ENCODE data around the gene HNRNPH1.

Gene HNRNPH1

DNA sequence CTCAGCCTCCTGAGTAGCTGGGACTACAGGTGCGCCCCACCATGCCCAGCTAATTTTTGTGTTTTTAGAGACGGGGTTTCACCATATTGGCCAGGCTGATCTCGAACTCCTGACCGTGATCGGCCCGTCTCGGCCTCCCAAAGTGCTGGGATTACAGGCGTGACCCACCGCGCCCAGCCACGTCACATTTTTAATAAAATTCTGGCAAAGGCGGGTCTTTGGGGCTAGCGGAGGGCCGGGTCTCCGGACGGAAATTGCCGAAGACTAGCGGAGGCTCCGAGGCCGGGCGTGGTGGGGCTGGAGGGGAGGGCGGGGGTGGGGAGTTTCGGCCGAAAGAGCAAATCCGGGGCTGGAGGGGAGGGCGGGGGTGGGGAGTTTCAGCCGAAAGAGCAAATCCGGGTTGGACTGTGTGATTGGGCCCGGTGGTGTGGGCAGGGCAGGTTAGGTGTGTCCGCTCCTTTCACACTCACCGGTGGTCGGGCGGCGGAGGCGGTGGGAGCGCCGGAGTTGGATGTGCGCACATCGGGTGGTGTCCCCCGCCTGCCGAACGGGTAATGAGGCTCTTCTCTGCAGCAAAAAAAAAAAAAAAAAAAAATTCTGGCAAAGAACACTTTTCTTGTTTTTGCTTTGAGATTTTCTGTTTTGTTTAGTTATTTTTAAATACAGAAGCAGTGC lies 46.0 kb downstream of the HNRNPH1 start:
- H3K27me3 ChIP-seq (replicated peaks; ENCODE audit: control insufficient read depth, insufficient read depth, low read length, poor library complexity, severe bottlenecking) = no peaks in the 10 kb centered on the region
- no peak overlapping the region for H3K4me3 ChIP-seq (ENCODE audit: insufficient read depth, low read depth, low read length, poor library complexity, severe bottlenecking)
- H3K9me3 ChIP-seq (ENCODE audit: control insufficient read depth, low read length) = no peaks in the 10 kb centered on the region
- H3K27ac ChIP-seq (ENCODE audit: insufficient read depth, low read length, poor library complexity, severe bottlenecking) = no peak overlapping the region
- H3K36me3 ChIP-seq (ENCODE audit: control insufficient read depth, insufficient read depth, low read length) = peaks cover 16% of the 10 kb centered on the region
- no peaks in the 10 kb centered on the region for H3K4me1 ChIP-seq (ENCODE audit: control insufficient read depth, insufficient read depth, low read length, poor library complexity, severe bottlenecking)
- no peak for DNase-seq

DNA sequence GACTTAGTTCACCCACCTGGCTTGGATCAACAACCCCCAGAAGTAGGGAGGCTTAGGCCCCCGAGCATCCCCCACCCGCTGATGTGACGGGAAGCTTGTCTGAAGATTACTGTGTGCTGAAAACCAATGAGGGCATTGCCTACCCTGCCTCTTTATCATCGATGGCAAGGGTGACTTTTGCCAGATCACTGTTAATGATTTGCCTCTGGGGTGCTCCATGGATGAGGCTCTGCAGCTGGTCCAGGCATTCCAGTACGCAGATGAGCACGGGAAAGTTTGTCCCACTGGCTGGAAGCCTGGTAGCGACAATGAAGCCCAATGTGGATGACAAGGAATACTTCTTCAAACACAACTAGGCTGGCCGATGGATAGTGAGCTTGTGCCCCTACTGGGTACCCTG lies 51.1 kb downstream of the HNRNPH1 start:
- DNase-seq = no peak
- no peaks in the 10 kb centered on the region for H3K27me3 ChIP-seq (replicated peaks; ENCODE audit: control insufficient read depth, insufficient read depth, low read length, poor library complexity, severe bottlenecking)
- H3K4me1 ChIP-seq (ENCODE audit: control insufficient read depth, insufficient read depth, low read length, poor library complexity, severe bottlenecking) = no peaks in the 10 kb centered on the region
- H3K27ac ChIP-seq (ENCODE audit: insufficient read depth, low read length, poor library complexity, severe bottlenecking) = no peak overlapping the region
- no peak overlapping the region for H3K4me3 ChIP-seq (ENCODE audit: insufficient read depth, low read depth, low read length, poor library complexity, severe bottlenecking)
- no peaks in the 10 kb centered on the region for H3K9me3 ChIP-seq (ENCODE audit: control insufficient read depth, low read length)
- peaks cover 43% of the 10 kb centered on the region for H3K36me3 ChIP-seq (ENCODE audit: control insufficient read depth, insufficient read depth, low read length)

DNA sequence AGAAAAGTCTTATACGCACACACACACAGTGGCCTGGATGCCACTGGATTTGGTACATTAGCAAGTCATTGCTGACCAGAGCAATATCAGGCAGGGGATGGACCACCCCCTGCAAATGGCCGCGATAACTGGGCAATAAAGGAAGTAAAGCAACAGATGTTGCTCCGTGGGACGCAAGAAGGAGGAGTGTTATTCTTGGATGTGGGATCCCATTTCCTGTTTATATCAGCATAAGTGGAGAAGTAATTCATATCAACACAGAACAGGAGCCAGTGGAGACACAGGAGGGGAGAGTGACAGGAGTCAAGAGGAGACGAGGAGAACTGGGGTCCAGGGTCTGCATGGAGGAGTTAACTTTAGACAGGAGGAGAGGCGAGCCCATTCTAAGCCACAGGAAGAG lies 54.8 kb downstream of the HNRNPH1 start:
- H3K36me3 ChIP-seq (ENCODE audit: control insufficient read depth, insufficient read depth, low read length) = peaks cover 41% of the 10 kb centered on the region
- DNase-seq = no peak
- no peaks in the 10 kb centered on the region for H3K9me3 ChIP-seq (ENCODE audit: control insufficient read depth, low read length)
- H3K27ac ChIP-seq (ENCODE audit: insufficient read depth, low read length, poor library complexity, severe bottlenecking) = no peak overlapping the region
- H3K27me3 ChIP-seq (replicated peaks; ENCODE audit: control insufficient read depth, insufficient read depth, low read length, poor library complexity, severe bottlenecking) = no peaks in the 10 kb centered on the region
- H3K4me3 ChIP-seq (ENCODE audit: insufficient read depth, low read depth, low read length, poor library complexity, severe bottlenecking) = no peak overlapping the region
- H3K4me1 ChIP-seq (ENCODE audit: control insufficient read depth, insufficient read depth, low read length, poor library complexity, severe bottlenecking) = no peaks in the 10 kb centered on the region

DNA sequence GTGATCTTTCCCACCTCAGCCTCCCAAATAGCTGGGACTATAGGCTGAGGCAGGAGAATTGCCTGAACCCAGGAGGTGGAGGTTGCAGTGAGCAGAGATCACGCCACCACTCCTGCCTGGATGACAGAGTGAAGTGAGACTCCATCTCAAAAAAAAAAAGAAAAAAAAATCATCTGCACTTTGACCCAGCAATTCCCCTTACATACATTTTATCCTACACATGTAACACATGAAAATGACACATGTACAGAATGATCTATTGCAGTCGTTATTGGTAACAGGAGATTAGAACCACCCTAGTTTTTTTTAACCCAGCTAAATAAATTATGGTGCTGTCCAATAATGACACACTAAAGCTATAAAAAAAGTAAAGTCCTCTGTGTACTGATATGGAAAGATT lies 58.9 kb downstream of the HNRNPH1 start:
- no peaks in the 10 kb centered on the region for H3K27me3 ChIP-seq (replicated peaks; ENCODE audit: control insufficient read depth, insufficient read depth, low read length, poor library complexity, severe bottlenecking)

More for the DNA sequence above, 58.9 kb downstream of the HNRNPH1 start:
- H3K27ac ChIP-seq (ENCODE audit: insufficient read depth, low read length, poor library complexity, severe bottlenecking) = no peak overlapping the region
- no peak overlapping the region for H3K4me3 ChIP-seq (ENCODE audit: insufficient read depth, low read depth, low read length, poor library complexity, severe bottlenecking)
- H3K9me3 ChIP-seq (ENCODE audit: control insufficient read depth, low read length) = no peaks in the 10 kb centered on the region
- DNase-seq = no peak
- no peaks in the 10 kb centered on the region for H3K4me1 ChIP-seq (ENCODE audit: control insufficient read depth, insufficient read depth, low read length, poor library complexity, severe bottlenecking)
- peaks cover 23% of the 10 kb centered on the region for H3K36me3 ChIP-seq (ENCODE audit: control insufficient read depth, insufficient read depth, low read length)

Data from effector memory CD4-positive, alpha-beta T cell (primary cell).